Body of pancreas (tissue), 4 donors: ENCODE data around the gene PSMD12. TPM values are rescaled to one million over a fixed set of nuclear protein-coding genes. Genes with fewer than 3 reads are reported as not detected.
"Not testable (repeated sequence)": the region's sequence is repeated elsewhere in the genome, so short reads cannot be mapped to it uniquely, and the experiment has no call there.

Experiments used
- ATAC-seq: fragments of 150-250 bp; one replicate; pipeline ENCODE4 v1.9.1; 2016
- DNase-seq, 4 donors: peaks; one replicate each; pipeline ENCODE4 v3.0.0-alpha.2; 2019
- H3K27ac ChIP-seq, 4 donors: fragments of 200-600 bp; sonication (generic); 1 replicate in 3 of 4; 2 replicates in 1 of 4; pipeline versions ENCODE4 v1.5.1 to v1.6.1; 2016 to 2019; ENCODE audit warnings: mild to moderate bottlenecking in 1 of 4, mixed read lengths in 1 of 4, moderate library complexity in 1 of 4
- H3K27me3 ChIP-seq, 2 donors: fragments of 200-600 bp; sonication (generic); one replicate each; pipeline ENCODE4 v1.6.0; 2016; ENCODE audit warnings: mild to moderate bottlenecking in 1 of 2
- H3K36me3 ChIP-seq, 2 donors: fragments of 200-600 bp; sonication (generic); replicated peaks in 1 of 2; 2 replicates each; pipeline ENCODE4 v1.5.1; 2016; ENCODE audit warnings: low read depth in 2 of 2; ENCODE audit not compliant: insufficient read depth in 1 of 2
- H3K4me1 ChIP-seq: fragments of 200-600 bp; sonication (generic); one replicate; pipeline ENCODE4 v1.6.0; 2016
- H3K4me3 ChIP-seq, 2 donors: fragments of 200-600 bp; sonication (generic); 1 replicate in 1 of 2; 2 replicates in 1 of 2; pipeline ENCODE4 v1.5.1; 2016 to 2019
- H3K9me3 ChIP-seq, 3 donors: fragments of 200-600 bp; sonication (generic); 1 replicate in 2 of 3; 2 replicates in 1 of 3; pipeline ENCODE4 v1.5.1; 2016
- CTCF ChIP-seq, 7 experiments: fragments of 450-650 bp in 4 of 7; fragments of 200-600 bp in 3 of 7; sonication (generic) in 3 of 7; IDR thresholded peaks; one replicate each; pipeline ENCODE4 v1.5.1; 2016 to 2019; ENCODE audit warnings: antibody characterized with exemption in 7 of 7
- POLR2A ChIP-seq, 3 donors: fragments of 450-650 bp; IDR thresholded peaks; one replicate each; pipeline ENCODE4 v1.6.1; 2016; ENCODE audit warnings: antibody characterized with exemption in 3 of 3, mild to moderate bottlenecking in 2 of 3
- WGBS, 2 donors: methylation state at CpG; one replicate each; pipeline ENCODE4 v1.1.5; 2017; 5-methylcytosine and 5-hydroxymethylcytosine counted together
- intact Hi-C: fragments of 100-400 bp; cut with DNase I; formaldehyde crosslinking; loops from one replicate; pipeline ENCODE4 v1.15.1; 2023
- total RNA-seq, 2 donors: library from RNA; depleted of rRNA; stranded (reverse); fragments of >200 nt; gene quantifications; one replicate each; pipeline ENCODE4 v1.1.0, GENCODE V29; 2016

PSMD12 gene
- total RNA-seq, 2 donors from 2014 or later = 12.2 to 14.0 TPM

GRCh38 chr17:67388986-67389385 lies 22.6 kb upstream of the PSMD12 start:
- Histone ChIP-seq H3K9me3 (no peaks in the 10 kb centered on the region), H3K36me3 (no peaks in the 10 kb centered on the region), H3K27ac (no peak overlapping the region), H3K4me3 (no peak overlapping the region), H3K27me3 (no peaks in the 10 kb centered on the region), H3K4me1 (peaks cover 25% of the 10 kb centered on the region)
- ATAC-seq (no peak), DNase-seq (no peak)
- TF ChIP-seq POLR2A (IDR thresholded peaks at IDR 0.05) (no peak), CTCF (IDR thresholded peaks at IDR 0.05) (no peak)
- intact Hi-C loops = loop anchor here (5.0 kb wide), 1 partner anchor 78 kb away; no protein-coding TSS in a partner anchor
- WGBS, 2 donors = 94 to 95% methylated on average over 4 of the region's 4 CpGs

- H3K36me3 ChIP-seq, H3K9me3 ChIP-seq, H3K27me3 ChIP-seq, DNase-seq, H3K4me3 ChIP-seq, ATAC-seq, H3K27ac ChIP-seq: not testable (repeated sequence)
- H3K4me1 ChIP-seq = peaks cover 25% of the 10 kb centered on the region
- intact Hi-C loops = loop anchor here (5.0 kb wide), 1 partner anchor 79 kb away; no protein-coding TSS in a partner anchor
- 94% methylated on average over 10 of the region's 10 CpGs for WGBS, 2 donors
These were observed 22.2 kb upstream of the PSMD12 start for GRCh38 chr17:67388536-67388935.

- intact Hi-C loops = loop anchor here (5.0 kb wide), 1 partner anchor 80 kb away; no protein-coding TSS in a partner anchor
- no peak overlapping the region for H3K27ac ChIP-seq
- H3K4me3 ChIP-seq = no peak overlapping the region
- H3K27me3 ChIP-seq = no peaks in the 10 kb centered on the region
- peak; percentile 24 to 53 (median 50) for DNase-seq
- no peaks in the 10 kb centered on the region for H3K9me3 ChIP-seq
- no peak for ATAC-seq
- H3K4me1 ChIP-seq = peaks cover 26% of the 10 kb centered on the region
- no peaks in the 10 kb centered on the region for H3K36me3 ChIP-seq
- 69 to 71% methylated on average over 16 of the region's 16 CpGs for WGBS, 2 donors
- no peak for TF ChIP-seq POLR2A (IDR thresholded peaks at IDR 0.05)
- TF ChIP-seq CTCF (IDR thresholded peaks at IDR 0.05) = peak; percentile 45 to 70 (median 54)
These were observed 20.7 kb upstream of the PSMD12 start for GRCh38 chr17:67386965-67387551.

GRCh38 chr17:67385122-67385988 lies 19.0 kb upstream of the PSMD12 start:
- WGBS, 2 donors = 87 to 92% methylated on average over 20 of the region's 20 CpGs
- intact Hi-C loops = loop anchor here (5.0 kb wide), 1 partner anchor 82 kb away; no protein-coding TSS in a partner anchor
- no peak overlapping the region for H3K27ac ChIP-seq
- DNase-seq (no peak), ATAC-seq (no peak)
- H3K36me3 ChIP-seq = no peaks in the 10 kb centered on the region
- H3K9me3 ChIP-seq = no peaks in the 10 kb centered on the region
- no peak overlapping the region for H3K4me3 ChIP-seq
- H3K4me1 ChIP-seq = peaks cover 23% of the 10 kb centered on the region
- no peak for TF ChIP-seq POLR2A (IDR thresholded peaks at IDR 0.05)
- no peak for TF ChIP-seq CTCF (IDR thresholded peaks at IDR 0.05)
- H3K27me3 ChIP-seq = no peaks in the 10 kb centered on the region

- no peak overlapping the region for H3K4me3 ChIP-seq
- TF ChIP-seq CTCF (IDR thresholded peaks at IDR 0.05) (no peak), POLR2A (IDR thresholded peaks at IDR 0.05) (no peak)
- no peaks in the 10 kb centered on the region for H3K36me3 ChIP-seq
- peak overlapping the region in 3 of 4 donors; percentile 31 to 63 (median 45) for H3K27ac ChIP-seq
- peaks cover 22% of the 10 kb centered on the region for H3K4me1 ChIP-seq
- ATAC-seq = no peak
- no peaks in the 10 kb centered on the region for H3K27me3 ChIP-seq
- 15 to 17% methylated on average over 1 of the region's 1 CpG for WGBS, 2 donors
- H3K9me3 ChIP-seq = no peaks in the 10 kb centered on the region
- intact Hi-C loops = no loop called here
- no peak for DNase-seq
These were observed 15.5 kb upstream of the PSMD12 start for GRCh38 chr17:67381929-67382257.
